Astrocyte of the hippocampus (primary cell): ENCODE measurements around the gene ATXN2.

Source experiments
- DNase-seq: peaks from one replicate; pipeline ENCODE4 v3.0.0; 2011; ENCODE audit warnings: low read depth, low spot score

The ATXN2 gene

GRCh38 chr12:111453071-111453989 lies 145.8 kb downstream of the ATXN2 start:
- DNase-seq = no peak

GRCh38 chr12:111451649-111452129 lies 147.4 kb downstream of the ATXN2 start:
- peak; percentile 61 for DNase-seq

- no peak for DNase-seq
Measured at GRCh38 chr12:111451232-111451631, 147.9 kb downstream of the ATXN2 start.

- DNase-seq = no peak
Measured at GRCh38 chr12:111450676-111451075, 148.4 kb downstream of the ATXN2 start.

- DNase-seq = no peak
Measured at GRCh38 chr12:111448846-111449790, 150.0 kb downstream of the ATXN2 start.

GRCh38 chr12:111448266-111448830 lies 150.8 kb downstream of the ATXN2 start:
- DNase-seq = no peak

GRCh38 chr12:111447571-111448265 lies 151.4 kb downstream of the ATXN2 start:
- DNase-seq = no peak

- no peak for DNase-seq
Measured at GRCh38 chr12:111446631-111447570, 152.2 kb downstream of the ATXN2 start.

GRCh38 chr12:111445726-111446581 lies 153.2 kb downstream of the ATXN2 start:
- DNase-seq = peak; percentile 54

GRCh38 chr12:111444925-111445725 lies 154.0 kb downstream of the ATXN2 start:
- DNase-seq = no peak

GRCh38 chr12:111444314-111444924 lies 154.7 kb downstream of the ATXN2 start:
- DNase-seq = no peak

GRCh38 chr12:111443586-111443985 lies 155.5 kb downstream of the ATXN2 start:
- DNase-seq = no peak

GRCh38 chr12:111443086-111443485 lies 156.0 kb downstream of the ATXN2 start:
- DNase-seq = no peak

GRCh38 chr12:111442301-111443045 lies 156.6 kb downstream of the ATXN2 start:
- no peak for DNase-seq

GRCh38 chr12:111441107-111441928 lies 157.8 kb downstream of the ATXN2 start:
- no peak for DNase-seq

- no peak for DNase-seq
Measured at GRCh38 chr12:111440631-111441030, 158.5 kb downstream of the ATXN2 start.
